ENCODE data around the gene SLC43A3.

DNA sequence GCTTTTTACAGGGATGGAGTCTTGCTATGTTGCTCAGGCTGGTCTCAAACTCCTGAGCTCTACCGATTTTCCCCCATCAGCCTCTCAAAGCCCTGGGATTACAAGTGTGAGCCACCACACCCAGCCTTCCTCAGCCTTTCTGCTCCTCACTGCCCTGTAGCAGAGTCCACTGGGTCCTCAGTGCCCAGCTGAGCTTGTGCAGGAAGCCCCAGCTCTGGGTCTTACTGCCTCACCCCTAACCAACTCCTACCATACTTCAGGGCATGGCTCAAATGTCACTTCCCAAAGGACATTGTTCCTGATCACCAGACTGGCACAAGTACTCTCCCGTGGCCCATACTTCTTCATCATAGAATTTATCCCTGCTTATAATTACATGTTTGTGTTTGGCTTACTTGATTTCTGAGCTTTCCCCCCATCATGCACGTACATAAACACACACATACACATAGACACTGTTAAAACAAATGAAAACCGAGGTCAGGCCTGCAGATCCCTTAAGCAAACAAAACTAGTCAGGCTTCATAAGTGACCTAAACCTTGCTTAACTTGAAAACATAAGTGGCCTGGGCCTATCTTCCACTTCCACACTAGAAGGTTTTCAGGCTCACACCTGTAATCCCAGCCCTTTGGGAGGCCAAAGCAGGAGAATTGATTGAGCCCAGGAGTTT lies 14.0 kb upstream of the SLC43A3 start:
- TF ChIP-seq EP300 (IDR thresholded peaks at IDR 0.05) (no peak), POLR2A (IDR thresholded peaks at IDR 0.05) (no peak), POLR2AphosphoS5 (IDR thresholded peaks at IDR 0.05) (no peak)
- TF ChIP-seq, protein P1, sequence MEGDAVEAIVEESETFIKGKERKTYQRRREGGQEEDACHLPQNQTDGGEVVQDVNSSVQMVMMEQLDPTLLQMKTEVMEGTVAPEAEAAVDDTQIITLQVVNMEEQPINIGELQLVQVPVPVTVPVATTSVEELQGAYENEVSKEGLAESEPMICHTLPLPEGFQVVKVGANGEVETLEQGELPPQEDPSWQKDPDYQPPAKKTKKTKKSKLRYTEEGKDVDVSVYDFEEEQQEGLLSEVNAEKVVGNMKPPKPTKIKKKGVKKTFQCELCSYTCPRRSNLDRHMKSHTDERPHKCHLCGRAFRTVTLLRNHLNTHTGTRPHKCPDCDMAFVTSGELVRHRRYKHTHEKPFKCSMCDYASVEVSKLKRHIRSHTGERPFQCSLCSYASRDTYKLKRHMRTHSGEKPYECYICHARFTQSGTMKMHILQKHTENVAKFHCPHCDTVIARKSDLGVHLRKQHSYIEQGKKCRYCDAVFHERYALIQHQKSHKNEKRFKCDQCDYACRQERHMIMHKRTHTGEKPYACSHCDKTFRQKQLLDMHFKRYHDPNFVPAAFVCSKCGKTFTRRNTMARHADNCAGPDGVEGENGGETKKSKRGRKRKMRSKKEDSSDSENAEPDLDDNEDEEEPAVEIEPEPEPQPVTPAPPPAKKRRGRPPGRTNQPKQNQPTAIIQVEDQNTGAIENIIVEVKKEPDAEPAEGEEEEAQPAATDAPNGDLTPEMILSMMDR (IDR thresholded peaks at IDR 0.05): no peak

Data from stomach (tissue), 4 donors.